Measurements from ENCODE around the gene SLC48A1. TPM values are rescaled to one million over a fixed set of nuclear protein-coding genes. Genes with fewer than 3 reads are reported as not detected.

Gene SLC48A1
- total and polyA plus RNA-seq, 4 donors, result 6.1 to 15.4 (median 9.3) TPM

DNA sequence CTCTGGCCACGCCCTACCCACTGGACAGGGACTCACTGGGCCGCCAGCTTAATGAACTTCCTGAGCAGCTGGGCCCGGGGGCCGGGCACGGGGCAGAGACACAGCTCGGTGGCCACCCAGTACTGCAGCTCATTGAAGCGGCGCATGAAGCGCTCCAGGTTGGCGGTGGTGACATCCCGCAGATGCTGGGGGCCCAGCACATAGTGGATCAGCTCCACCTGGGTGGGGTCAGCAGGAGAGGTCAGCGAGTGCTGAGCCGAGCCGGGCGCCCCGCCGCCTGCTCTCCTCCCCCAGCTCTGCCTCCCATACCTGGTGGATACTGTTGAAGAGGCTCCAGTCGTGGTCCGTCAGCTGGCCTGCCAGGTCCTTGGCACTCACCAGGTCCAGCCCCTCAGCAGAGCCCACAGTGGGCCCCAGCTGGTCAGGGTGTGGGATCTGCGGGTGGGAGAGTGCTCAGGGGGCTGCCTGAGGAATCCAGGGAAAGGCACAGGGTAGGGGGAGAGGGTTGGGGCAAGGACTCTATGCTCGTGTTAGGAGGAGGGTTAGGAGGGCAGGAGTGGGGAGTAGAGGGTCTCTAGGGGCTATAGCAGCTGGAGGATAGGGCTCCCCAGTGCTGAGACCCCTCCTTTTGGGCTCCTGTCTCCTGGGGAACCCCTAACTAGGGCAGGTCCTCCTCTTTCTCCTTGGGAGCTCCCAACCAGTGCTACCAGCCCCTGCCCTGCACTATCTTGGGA lies 32.3 kb upstream of the SLC48A1 start:
- peaks cover 10 to 12% (median 11%) of the 10 kb centered on the region in 4 donors for H3K4me1 ChIP-seq (ENCODE audit: control insufficient read depth in 4 of 4, insufficient read depth in 4 of 4, low read length in 3 of 4)
- no peak overlapping the region for H3K27ac ChIP-seq (ENCODE audit: low read depth in 1 of 2, low read length in 2 of 2)
- no peak overlapping the region for H3K9ac ChIP-seq (ENCODE audit: low read depth in 1 of 2, low read length in 2 of 2)
- no peak overlapping the region for H3K4me3 ChIP-seq (ENCODE audit: low read depth in 1 of 3, low read length in 3 of 3)
- TF ChIP-seq FOXA1 (IDR thresholded peaks at IDR 0.05), result no peak
- no peak for TF ChIP-seq MAX (IDR thresholded peaks at IDR 0.05)
- TF ChIP-seq HNF4G (IDR thresholded peaks at IDR 0.05), result no peak
- TF ChIP-seq ATF3 (IDR thresholded peaks at IDR 0.05), result no peak
- no peak for TF ChIP-seq RXRA (IDR thresholded peaks at IDR 0.05)
- no peak for TF ChIP-seq NR2F2 (IDR thresholded peaks at IDR 0.05)
- no peaks in the 10 kb centered on the region for H3K27me3 ChIP-seq (ENCODE audit: control insufficient read depth in 4 of 4, insufficient read depth in 4 of 4, low read length in 3 of 4)
- H3K9me3 ChIP-seq (ENCODE audit: control insufficient read depth in 4 of 4, low read length in 3 of 4), result no peaks in the 10 kb centered on the region
- no peaks in the 10 kb centered on the region for H3K36me3 ChIP-seq (ENCODE audit: control insufficient read depth in 4 of 4, insufficient read depth in 3 of 4, low read depth in 1 of 4, low read length in 3 of 4)
- 70% methylated on average over 21 of the region's 21 CpGs for WGBS
- no peak for DNase-seq (ENCODE audit: low spot score)

DNA sequence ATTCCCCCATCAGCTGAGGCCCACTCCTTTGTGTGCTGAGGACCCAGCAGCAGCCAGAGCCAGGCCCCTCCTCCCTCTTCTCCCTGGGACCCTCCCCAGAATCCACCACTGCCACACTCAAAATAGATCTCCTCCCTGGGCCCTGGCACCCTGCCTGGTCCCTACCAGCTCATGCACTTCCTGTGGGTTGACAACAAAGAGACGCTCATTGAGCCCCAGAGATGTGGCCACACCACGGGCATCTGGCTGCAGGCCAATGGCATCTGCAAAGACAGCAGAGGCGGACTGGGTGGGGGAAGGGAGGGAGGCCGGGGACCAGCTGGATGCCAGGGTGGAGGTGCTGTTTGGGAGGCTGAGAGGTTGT lies 31.7 kb upstream of the SLC48A1 start:
- no peak for TF ChIP-seq NR2F2 (IDR thresholded peaks at IDR 0.05)
- TF ChIP-seq TAF1 (conservative IDR thresholded peaks at IDR 0.05), result no peak
- no peak for TF ChIP-seq RXRA (IDR thresholded peaks at IDR 0.05)
- no peak for TF ChIP-seq HNF4G (IDR thresholded peaks at IDR 0.05)
- TF ChIP-seq REST (IDR thresholded peaks at IDR 0.05), result no peak
- TF ChIP-seq SP1 (IDR thresholded peaks at IDR 0.05), result no peak
- no peak for TF ChIP-seq CTCF (IDR thresholded peaks at IDR 0.05; ENCODE audit: low read depth, low read length, missing input control)
- no peak for TF ChIP-seq HNF4A (conservative IDR thresholded peaks at IDR 0.05)
- TF ChIP-seq FOXA1 (IDR thresholded peaks at IDR 0.05), result no peak
- TF ChIP-seq ATF3 (IDR thresholded peaks at IDR 0.05), result no peak
- TF ChIP-seq RAD21 (IDR thresholded peaks at IDR 0.05), result no peak
- TF ChIP-seq JUND (IDR thresholded peaks at IDR 0.05), result no peak
- Histone ChIP-seq H3K9ac (ENCODE audit: low read depth in 1 of 2, low read length in 2 of 2) (no peak overlapping the region), H3K9me3 (ENCODE audit: control insufficient read depth in 4 of 4, low read length in 3 of 4) (no peaks in the 10 kb centered on the region), H3K36me3 (ENCODE audit: control insufficient read depth in 4 of 4, insufficient read depth in 3 of 4, low read depth in 1 of 4, low read length in 3 of 4) (no peaks in the 10 kb centered on the region), H3K4me3 (ENCODE audit: low read depth in 1 of 3, low read length in 3 of 3) (no peak overlapping the region), H3K27ac (ENCODE audit: low read depth in 1 of 2, low read length in 2 of 2) (no peak overlapping the region), H3K4me1 (ENCODE audit: control insufficient read depth in 4 of 4, insufficient read depth in 4 of 4, low read length in 3 of 4) (peaks cover 10 to 12% (median 11%) of the 10 kb centered on the region in 4 donors), H3K27me3 (ENCODE audit: control insufficient read depth in 4 of 4, insufficient read depth in 4 of 4, low read length in 3 of 4) (no peaks in the 10 kb centered on the region)
- DNase-seq (ENCODE audit: low spot score), result no peak
- 17% methylated on average over 4 of the region's 4 CpGs for WGBS

Data from liver (tissue), 9 donors.